ENCODE measurements around the gene CNTN4. TPM values are rescaled to one million over a fixed set of nuclear protein-coding genes. Genes with fewer than 3 reads are reported as not detected.

The CNTN4 gene
- total and polyA plus RNA-seq, 2 of the 8 experiments (the other 6 are each of a cell fraction or from before 2014, with no cell fraction given) = 0.41 to 2.2 TPM

DNA sequence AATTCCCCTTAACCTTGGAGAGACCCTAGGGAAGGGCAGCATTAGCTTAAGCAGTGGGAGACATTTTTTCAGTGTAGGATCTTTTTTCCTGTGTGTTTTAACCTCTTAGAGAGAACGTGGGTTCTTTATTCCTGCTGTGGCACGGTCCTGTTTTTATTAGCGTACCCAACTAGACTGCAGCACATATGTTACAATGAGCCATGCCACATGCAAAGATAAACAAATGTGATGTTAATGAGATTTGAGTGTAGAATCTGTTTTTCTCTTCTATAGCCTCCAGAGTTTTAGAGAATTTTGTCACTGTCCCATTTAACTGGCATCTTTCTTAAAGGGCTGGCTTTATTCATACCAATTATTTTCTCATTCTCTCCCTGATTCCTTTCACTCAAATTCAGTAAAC, 347.5 kb downstream of the CNTN4 start:
- no peak overlapping the region for H2AFZ ChIP-seq (ENCODE audit: low read length)
- no peak overlapping the region for H4K5ac ChIP-seq (ENCODE audit: insufficient read length, low read depth, low read length)
- no peak overlapping the region for H3K4me2 ChIP-seq (ENCODE audit: insufficient read depth in 1 of 2, low read depth in 2 of 2, low read length in 2 of 2)
- no peak overlapping the region for H3K9ac ChIP-seq (replicated peaks in 1 of 4; ENCODE audit: extremely low read depth in 1 of 4, low read depth in 3 of 4, low read length in 3 of 4)
- H2BK5ac ChIP-seq (ENCODE audit: low read depth, low read length) = no peak overlapping the region
- H3K56ac ChIP-seq (replicated peaks; ENCODE audit: insufficient read length, low read depth, low read length) = no peak overlapping the region
- H3K23ac ChIP-seq (ENCODE audit: insufficient read length) = no peak overlapping the region
- H3K4me1 ChIP-seq (replicated peaks in 1 of 4; ENCODE audit: control insufficient read depth in 3 of 4, insufficient read depth in 4 of 4, low read length in 3 of 4) = peaks cover 0 to 5% (median 2%) of the 10 kb centered on the region in 4 experiments; a peak in 2 of 7 replicates
- no peak overlapping the region for H2BK15ac ChIP-seq (ENCODE audit: low read length)
- H3K79me2 ChIP-seq (ENCODE audit: control insufficient read depth in 1 of 2, insufficient read depth in 2 of 2, low read length in 2 of 2) = no peaks in the 10 kb centered on the region
- no peaks in the 10 kb centered on the region for H3K27me3 ChIP-seq (replicated peaks in 1 of 4; ENCODE audit: control insufficient read depth in 3 of 4, extremely low read depth in 1 of 4, insufficient read depth in 3 of 4, low read length in 3 of 4)
- H4K91ac ChIP-seq (replicated peaks; ENCODE audit: insufficient read length, low read length) = no peak overlapping the region
- H2BK20ac ChIP-seq (ENCODE audit: low read length) = no peak overlapping the region
- H2BK120ac ChIP-seq (replicated peaks; ENCODE audit: low read depth, low read length) = no peak overlapping the region
- no peak overlapping the region for H3K4me3 ChIP-seq (ENCODE audit: extremely low read depth in 1 of 4, insufficient read depth in 2 of 4, low read depth in 3 of 4, low read length in 4 of 4)
- H3K27ac ChIP-seq (ENCODE audit: low read depth, low read length) = no peak overlapping the region
- ChIA-PET CTCF (ENCODE audit: partially characterized antibody) (no interaction called here), POLR2A (ENCODE audit: partially characterized antibody) (no interaction called here)
- H4K8ac ChIP-seq (ENCODE audit: extremely low read depth, insufficient read depth, low read length) = no peak overlapping the region
- H3K18ac ChIP-seq (ENCODE audit: extremely low read depth, low read length) = no peak overlapping the region
- TF ChIP-seq RAD21 (IDR thresholded peaks at IDR 0.05 in 1 of 2, conservative IDR thresholded peaks at IDR 0.05 in 1 of 2; ENCODE audit: low read depth in 2 of 2, low read length in 2 of 2) = no peak
- WGBS, 2 experiments (ENCODE audit: extremely low coverage in 1 of 2, insufficient coverage in 1 of 2, insufficient read length in 1 of 2, insufficient replicate concordance in 2 of 2, low coverage in 1 of 2, low lambda C conversion rate in 2 of 2, missing lambda C conversion rate in 1 of 2) = 95% methylated on average over 3 of the region's 3 CpGs; no CpG with 5 or more reads in 1 of the 2 experiments
- no peaks in the 10 kb centered on the region for H3K79me1 ChIP-seq (ENCODE audit: low read depth, low read length)
- no peak overlapping the region for H2AK5ac ChIP-seq (ENCODE audit: low read depth, low read length)
- H2BK12ac ChIP-seq (ENCODE audit: low read depth, low read length) = no peak overlapping the region
- H4K20me1 ChIP-seq (replicated peaks in 1 of 2; ENCODE audit: control insufficient read depth in 1 of 2, insufficient read depth in 2 of 2, low read length in 2 of 2) = no peaks in the 10 kb centered on the region
- DNase-seq (ENCODE audit: low read depth in 1 of 2, low spot score in 2 of 2) (no peak), FAIRE-seq (no peak)
- no peaks in the 10 kb centered on the region for H3K23me2 ChIP-seq (ENCODE audit: low read depth, low read length)
- no peaks in the 10 kb centered on the region for H3K9me3 ChIP-seq (ENCODE audit: insufficient read depth in 2 of 2, low read depth in 1 of 2, low read length in 1 of 2)
- H3K36me3 ChIP-seq (ENCODE audit: control insufficient read depth in 2 of 4, insufficient read depth in 4 of 4, low read length in 3 of 4) = no peaks in the 10 kb centered on the region
- no peak overlapping the region for H3K14ac ChIP-seq (ENCODE audit: insufficient read length)
- H3K4ac ChIP-seq (replicated peaks; ENCODE audit: insufficient read length, low read depth, low read length) = no peak overlapping the region
